ENCODE data around the gene GHITM.
"Not testable (repeated sequence)": the region's sequence is repeated elsewhere in the genome, so short reads cannot be mapped to it uniquely, and the experiment has no call there.

DNA sequence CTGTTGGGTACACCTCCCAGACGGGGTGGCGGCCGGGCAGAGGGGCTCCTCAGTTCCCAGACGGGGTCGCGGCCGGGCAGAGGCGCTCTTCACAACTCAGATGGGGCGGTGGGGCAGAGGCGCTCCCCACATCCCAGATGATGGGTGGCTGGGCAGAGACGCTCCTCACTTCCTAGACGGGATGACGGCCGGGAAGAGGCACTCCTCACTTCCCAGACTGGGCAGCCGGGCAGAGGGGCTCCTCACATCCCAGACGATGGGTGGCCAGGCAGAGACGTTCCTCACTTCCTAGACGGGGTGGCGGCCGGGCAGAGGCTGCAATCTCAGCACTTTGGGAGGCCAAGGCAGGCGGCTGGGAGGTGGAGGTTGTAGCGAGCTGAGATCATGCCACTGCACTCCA lies 41.1 kb downstream of the GHITM start:
- TF ChIP-seq, protein P1, sequence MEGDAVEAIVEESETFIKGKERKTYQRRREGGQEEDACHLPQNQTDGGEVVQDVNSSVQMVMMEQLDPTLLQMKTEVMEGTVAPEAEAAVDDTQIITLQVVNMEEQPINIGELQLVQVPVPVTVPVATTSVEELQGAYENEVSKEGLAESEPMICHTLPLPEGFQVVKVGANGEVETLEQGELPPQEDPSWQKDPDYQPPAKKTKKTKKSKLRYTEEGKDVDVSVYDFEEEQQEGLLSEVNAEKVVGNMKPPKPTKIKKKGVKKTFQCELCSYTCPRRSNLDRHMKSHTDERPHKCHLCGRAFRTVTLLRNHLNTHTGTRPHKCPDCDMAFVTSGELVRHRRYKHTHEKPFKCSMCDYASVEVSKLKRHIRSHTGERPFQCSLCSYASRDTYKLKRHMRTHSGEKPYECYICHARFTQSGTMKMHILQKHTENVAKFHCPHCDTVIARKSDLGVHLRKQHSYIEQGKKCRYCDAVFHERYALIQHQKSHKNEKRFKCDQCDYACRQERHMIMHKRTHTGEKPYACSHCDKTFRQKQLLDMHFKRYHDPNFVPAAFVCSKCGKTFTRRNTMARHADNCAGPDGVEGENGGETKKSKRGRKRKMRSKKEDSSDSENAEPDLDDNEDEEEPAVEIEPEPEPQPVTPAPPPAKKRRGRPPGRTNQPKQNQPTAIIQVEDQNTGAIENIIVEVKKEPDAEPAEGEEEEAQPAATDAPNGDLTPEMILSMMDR (IDR thresholded peaks at IDR 0.05) = not testable (repeated sequence)
- TF ChIP-seq POLR2A (IDR thresholded peaks at IDR 0.05) = not testable (repeated sequence)
